NCI-H748 treated with DMSO at 0.1 percent for 48 hours (cell line): ENCODE results near the gene PRR18.

Experiments used
- DNase-seq: peaks from one replicate; lab custom pipeline; 2025; lab: John Stamatoyannopoulos, UW

PRR18 gene

DNA sequence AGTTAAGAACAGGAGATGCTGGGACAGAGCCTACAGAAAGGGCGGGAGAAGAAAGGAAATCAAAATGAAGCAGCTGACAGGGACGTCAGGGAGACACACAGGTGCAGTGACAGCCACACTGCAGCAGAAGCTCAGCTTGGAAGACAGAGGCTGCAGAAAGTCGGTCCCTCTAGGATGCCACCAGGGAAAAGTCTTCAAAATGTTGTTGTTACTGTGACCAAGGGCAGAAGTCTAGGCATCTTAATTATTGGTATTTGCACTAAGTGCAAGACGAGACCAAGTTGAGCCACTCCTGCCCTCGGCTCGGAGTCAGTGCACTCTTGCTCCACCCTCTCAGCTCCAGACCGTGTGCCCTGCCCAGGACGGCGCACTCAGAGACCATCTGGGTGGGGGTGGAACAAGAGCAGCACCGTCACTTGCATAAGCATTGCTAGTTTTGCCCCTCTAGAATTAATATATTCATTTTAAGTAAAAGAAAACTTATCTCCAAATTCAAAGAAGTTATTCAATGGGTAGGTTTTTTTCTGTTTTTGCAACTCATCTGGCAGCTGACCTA lies 2.6 kb downstream of the PRR18 start:
- no peak for DNase-seq

- no peak for DNase-seq
Measured at GRCh38 chr6:166304106-166304505, 4.1 kb downstream of the PRR18 start.

DNA sequence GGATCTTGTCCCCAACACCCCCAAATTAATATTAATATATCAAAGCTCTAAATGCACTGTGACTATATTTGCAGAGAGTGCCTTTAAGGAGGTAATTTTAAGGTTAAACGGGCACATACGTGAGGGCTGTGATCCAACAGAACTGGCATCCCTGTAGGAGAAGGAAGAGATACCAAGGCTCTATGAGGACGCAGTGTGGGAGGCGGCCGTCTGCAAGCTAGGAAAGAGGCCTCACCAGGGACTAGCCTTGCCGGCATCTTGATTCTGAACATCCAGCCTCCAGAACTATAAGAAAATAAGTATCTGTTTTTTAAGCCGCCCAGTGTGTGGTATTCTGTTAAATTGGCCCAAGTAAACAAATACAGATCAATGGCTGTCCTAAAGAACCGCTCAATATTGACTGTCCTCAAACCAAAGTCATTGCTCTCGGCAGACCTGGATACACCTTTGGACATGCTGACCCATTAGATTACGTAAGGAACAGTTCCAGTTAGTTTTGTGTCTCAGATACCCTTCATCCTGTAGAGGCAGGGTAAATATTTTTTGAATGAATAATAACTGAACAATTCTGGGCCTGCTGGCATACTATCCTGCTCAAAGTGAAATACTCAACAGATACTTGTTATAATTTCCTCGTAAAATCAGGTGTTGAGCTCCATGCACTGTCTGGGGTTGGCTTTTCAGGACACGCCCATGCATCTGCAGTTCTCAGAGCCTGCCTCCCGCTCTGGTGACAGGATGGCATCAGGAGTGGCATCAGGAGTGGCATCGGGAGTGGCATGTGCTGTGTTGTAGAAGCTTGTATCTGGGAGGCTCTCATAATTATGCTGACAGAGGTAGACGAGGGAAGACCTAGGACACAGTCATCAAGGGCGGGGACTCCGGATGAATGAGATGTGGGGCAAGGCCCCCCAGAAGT lies 6.3 kb downstream of the PRR18 start:
- DNase-seq = no peak

DNA sequence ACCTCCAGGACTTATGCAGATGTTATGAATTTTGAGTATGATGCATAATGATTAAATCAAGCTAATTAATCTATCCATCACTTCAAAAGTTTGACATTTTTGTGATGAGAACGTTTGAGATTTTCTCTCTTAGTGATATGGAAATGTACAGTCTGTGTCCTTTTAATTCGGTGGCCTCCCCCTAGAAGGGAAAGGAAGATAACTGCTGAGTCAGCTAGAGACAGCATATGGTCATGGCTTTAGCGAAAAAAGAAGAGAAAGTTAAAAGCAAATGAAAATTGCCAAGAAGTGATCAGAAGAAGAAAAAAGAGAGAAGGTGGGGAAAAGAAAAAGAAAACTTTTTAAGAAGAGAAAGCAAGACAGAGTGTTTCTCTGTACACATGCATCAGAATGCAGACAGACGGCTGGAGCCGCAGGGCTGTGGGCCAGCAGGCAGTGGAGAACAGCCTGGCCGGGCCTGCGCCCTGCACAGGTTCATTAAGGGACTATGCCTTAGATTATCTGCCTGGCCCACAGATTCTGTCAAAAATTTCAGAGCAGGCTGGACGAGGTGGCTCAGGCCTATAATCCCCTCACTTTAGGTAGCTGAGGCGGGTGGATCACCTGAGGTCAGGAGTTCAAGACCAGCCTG lies 7.7 kb downstream of the PRR18 start:
- no peak for DNase-seq

GRCh38 chr6:166297606-166298005 lies 10.6 kb downstream of the PRR18 start:
- DNase-seq = no peak

- DNase-seq = no peak
Measured at GRCh38 chr6:166296035-166296883, 11.9 kb downstream of the PRR18 start.

GRCh38 chr6:166293731-166294584 lies 14.2 kb downstream of the PRR18 start:
- no peak for DNase-seq

- no peak for DNase-seq
Measured at GRCh38 chr6:166289207-166290060, 18.8 kb downstream of the PRR18 start.

- DNase-seq = no peak
Measured at GRCh38 chr6:166286839-166287271, 21.3 kb downstream of the PRR18 start.

GRCh38 chr6:166285233-166285632 lies 23.0 kb downstream of the PRR18 start:
- no peak for DNase-seq

- no peak for DNase-seq
Measured at GRCh38 chr6:166284640-166285039, 23.6 kb downstream of the PRR18 start.

DNA sequence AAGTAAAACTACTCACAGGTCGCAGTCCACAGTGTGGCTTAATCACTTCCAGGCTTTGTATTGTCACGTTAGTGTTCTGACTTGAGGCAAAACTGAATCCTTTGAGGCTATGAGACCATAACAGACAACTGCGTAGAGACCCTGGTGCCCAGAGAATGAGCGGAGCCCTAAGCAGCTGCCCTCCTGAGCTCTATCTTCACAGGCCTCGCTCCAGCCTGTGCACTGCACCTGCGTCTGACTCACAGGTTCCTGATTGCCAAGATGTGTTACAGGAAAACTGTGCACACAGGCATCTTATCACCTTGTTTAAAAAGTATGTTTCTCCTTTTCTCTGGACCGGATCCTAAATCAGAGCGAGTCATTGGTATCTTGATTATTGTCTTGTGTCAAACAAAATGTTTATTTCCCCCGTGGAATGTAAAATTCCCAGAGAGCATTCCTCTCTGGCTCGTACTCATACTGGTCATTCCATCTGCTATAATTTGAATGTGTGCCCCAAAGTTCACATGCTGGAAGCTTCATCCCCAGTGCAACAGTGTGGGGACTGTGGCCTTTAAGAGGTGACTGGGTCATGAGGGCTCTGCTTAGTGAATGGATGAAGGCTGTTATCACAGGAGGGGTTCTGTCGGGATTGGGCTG lies 25.7 kb downstream of the PRR18 start:
- DNase-seq = no peak

DNA sequence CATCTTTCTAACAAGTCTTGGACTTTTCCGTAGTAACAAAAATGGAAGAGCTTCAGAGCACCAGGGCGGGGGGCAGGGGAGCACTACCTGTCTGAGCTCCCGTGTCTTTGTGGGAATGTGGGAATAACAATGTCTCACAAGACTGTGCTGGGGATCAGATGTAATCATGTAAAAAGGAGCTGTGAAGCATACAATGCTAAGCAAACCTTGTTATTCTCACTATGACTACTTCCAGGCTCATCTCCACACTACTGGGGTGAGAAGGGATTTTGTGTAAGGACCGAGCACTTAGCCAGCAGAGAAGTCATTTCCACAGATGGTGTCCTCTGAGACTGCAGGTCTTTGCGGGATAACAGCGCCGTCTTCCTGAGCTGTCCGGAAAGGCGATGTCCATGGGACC lies 27.1 kb downstream of the PRR18 start:
- no peak for DNase-seq

DNA sequence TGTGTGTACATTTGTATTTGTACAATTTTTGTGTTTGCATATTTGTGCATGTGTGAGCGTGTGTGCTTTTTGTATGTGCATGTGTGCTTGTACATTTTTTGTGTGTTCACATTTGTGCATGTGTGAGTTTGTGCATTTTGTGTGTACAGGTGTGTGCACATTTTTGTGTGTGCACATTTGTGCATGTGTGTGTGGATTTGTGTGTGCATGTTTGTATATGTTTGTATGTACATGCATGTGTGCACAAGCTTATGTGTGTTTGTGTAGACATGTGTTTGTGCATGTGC lies 28.9 kb downstream of the PRR18 start:
- no peak for DNase-seq

DNA sequence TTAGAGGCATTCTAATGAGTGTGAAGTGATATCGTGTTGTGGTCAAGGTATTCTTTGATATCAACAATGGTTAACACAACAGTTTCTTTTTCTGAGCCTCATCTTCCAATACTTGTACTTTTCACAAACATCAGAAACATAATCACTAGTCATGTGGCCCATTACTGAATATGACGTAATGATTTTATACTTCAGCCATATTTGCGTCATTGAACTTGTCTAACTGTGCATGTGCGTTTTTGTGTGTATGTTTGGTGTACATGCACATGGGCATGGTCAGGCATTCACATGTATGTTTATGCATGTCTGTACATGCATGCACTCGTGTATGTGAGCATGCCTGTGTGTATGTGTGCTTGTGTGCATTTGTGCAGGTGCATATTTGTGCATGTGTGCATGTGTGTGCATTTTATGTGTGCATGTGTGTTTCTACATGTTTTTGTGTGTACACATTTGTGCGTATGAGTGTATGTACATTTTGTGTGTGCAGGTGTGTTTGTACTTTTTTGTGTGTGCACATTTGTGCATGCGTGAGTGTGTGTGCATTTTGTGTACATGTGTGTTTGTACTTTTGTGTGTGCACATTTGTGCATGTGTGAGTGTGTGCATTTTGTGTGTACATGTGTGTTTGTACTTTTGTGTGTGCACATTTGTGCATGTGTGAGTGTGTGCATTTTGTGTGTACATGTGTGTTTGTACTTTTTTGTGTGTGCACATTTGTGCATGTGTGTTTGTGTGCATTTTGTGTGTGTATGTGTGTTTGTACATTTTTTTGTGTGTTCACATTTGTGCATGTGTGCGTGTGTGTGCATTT lies 29.4 kb downstream of the PRR18 start:
- no peak for DNase-seq

GRCh38 chr6:166277892-166278578 lies 30.2 kb downstream of the PRR18 start:
- no peak for DNase-seq

DNA sequence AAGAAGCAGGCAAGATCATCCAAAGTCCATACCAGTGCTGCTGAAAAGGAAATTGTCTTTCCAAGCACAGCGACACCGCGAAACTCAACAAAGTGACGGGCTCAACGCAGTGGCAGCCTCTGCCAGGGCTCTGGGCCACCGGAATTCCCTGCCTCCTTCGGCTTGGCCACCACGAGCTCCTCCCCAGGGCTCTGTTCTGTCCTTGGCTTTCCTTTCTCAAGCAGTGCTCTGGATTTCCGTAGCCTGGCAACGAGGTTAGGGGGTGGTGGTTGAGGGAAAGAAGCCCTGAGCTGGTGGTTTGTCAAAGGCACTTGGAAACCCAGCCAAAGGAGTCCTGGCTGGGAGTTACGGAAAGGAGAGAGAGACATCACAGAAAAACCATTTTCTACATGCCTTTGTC lies 31.2 kb downstream of the PRR18 start:
- no peak for DNase-seq

- DNase-seq = peak; percentile 36
Measured at GRCh38 chr6:166275714-166276166, 32.5 kb downstream of the PRR18 start.
